Upper lobe of left lung (tissue), 6 donors: ENCODE data around the gene SLC38A2. TPM values are rescaled to one million over a fixed set of nuclear protein-coding genes. Genes with fewer than 3 reads are reported as not detected.

Experiments used
- ATAC-seq, 2 donors: fragments of 200-7000 bp; cut with Tn5 transposase; one replicate each; pipeline ENCODE4 v1.9.1; 2022; ENCODE audit warnings: mild to moderate bottlenecking in 2 of 2, moderate library complexity in 2 of 2; ENCODE audit not compliant: low FRiP score in 2 of 2
- DNase-seq, 2 donors: peaks; one replicate each; pipeline ENCODE4 v3.0.0-alpha.2; 2019 to 2020
- H3K27ac ChIP-seq, 4 donors: fragments of 200-600 bp; sonication (generic); one replicate each; pipeline ENCODE4 v1.5.1; 2016 to 2019
- H3K27me3 ChIP-seq, 4 donors: fragments of 200-600 bp; sonication (generic); one replicate each; pipeline ENCODE4 v1.5.1; 2017 to 2019
- H3K36me3 ChIP-seq, 4 donors: fragments of 200-600 bp; sonication (generic); one replicate each; pipeline ENCODE4 v1.5.1; 2016 to 2019
- H3K4me1 ChIP-seq, 4 donors: fragments of 200-600 bp; sonication (generic); one replicate each; pipeline ENCODE4 v1.5.1; 2018 to 2019
- H3K4me3 ChIP-seq, 4 donors: fragments of 200-600 bp; sonication (generic); one replicate each; pipeline ENCODE4 v1.5.1; 2017 to 2019; ENCODE audit warnings: mild to moderate bottlenecking in 2 of 4, moderate library complexity in 1 of 4
- H3K9me3 ChIP-seq, 4 donors: fragments of 200-600 bp; sonication (generic); one replicate each; pipeline ENCODE4 v1.5.1; 2018 to 2019
- CTCF ChIP-seq, 6 experiments: fragments of 450-650 bp in 4 of 6; fragments of 200-600 bp in 2 of 6; sonication (generic) in 2 of 6; IDR thresholded peaks; one replicate each; pipeline ENCODE4 v1.5.1; 2016 to 2019; ENCODE audit warnings: antibody characterized with exemption in 6 of 6
- EP300 ChIP-seq, 4 donors: sonication (generic); formaldehyde crosslinking; IDR thresholded peaks; one replicate each; pipeline ENCODE4 v1.5.1; 2017; ENCODE audit warnings: antibody characterized with exemption in 4 of 4, control low read depth in 2 of 4
- POLR2A ChIP-seq, 4 donors: fragments of 450-650 bp; IDR thresholded peaks; one replicate each; pipeline ENCODE4 v1.5.1; 2016 to 2017; ENCODE audit warnings: antibody characterized with exemption in 4 of 4, mild to moderate bottlenecking in 2 of 4
- POLR2AphosphoS5 ChIP-seq, 2 donors: sonication (generic); formaldehyde crosslinking; IDR thresholded peaks; one replicate each; pipeline ENCODE4 v1.5.1; 2017; ENCODE audit warnings: antibody characterized with exemption in 2 of 2
- WGBS, 2 donors: methylation state at CpG; one replicate each; pipeline ENCODE4 v1.1.5; 2017 to 2018; 5-methylcytosine and 5-hydroxymethylcytosine counted together
- total RNA-seq, 6 donors: library from RNA; depleted of rRNA in 4 of 6; stranded (reverse); fragments of >200 nt in 4 of 6; gene quantifications; one replicate each; pipeline versions ENCODE4 v1.1.0 to v1.2.1, GENCODE V29; 2016 to 2021
- donor health status: DM: no; HTN: no; CAD: no; lungs with moderate emphysema.
- donor health status: DM: no; HTN: yes; CAD: no; lungs with severe emphysema.

Gene SLC38A2
- total RNA-seq, 6 donors from 2014 or later, result 104 to 409 (median 223) TPM

- 81 to 82% methylated on average over 4 of the region's 4 CpGs for WGBS, 2 donors
- no peak overlapping the region for H3K27ac ChIP-seq
- DNase-seq, result no peak
- no peaks in the 10 kb centered on the region for H3K27me3 ChIP-seq
- H3K4me1 ChIP-seq, result peaks cover 0 to 14% (median 3%) of the 10 kb centered on the region in 4 donors
- no peak for TF ChIP-seq CTCF (IDR thresholded peaks at IDR 0.05)
- no peak for TF ChIP-seq POLR2AphosphoS5 (IDR thresholded peaks at IDR 0.05)
- no peak for TF ChIP-seq POLR2A (IDR thresholded peaks at IDR 0.05)
- TF ChIP-seq EP300 (IDR thresholded peaks at IDR 0.05), result no peak
- no peaks in the 10 kb centered on the region for H3K9me3 ChIP-seq
- no peaks in the 10 kb centered on the region for H3K36me3 ChIP-seq
- no peak for ATAC-seq
- H3K4me3 ChIP-seq, result no peak overlapping the region
Observed at GRCh38 chr12:46408441-46408840, 35.9 kb upstream of the SLC38A2 start.

GRCh38 chr12:46407361-46407760, 34.8 kb upstream of the SLC38A2 start:
- 93 to 94% methylated on average over 2 of the region's 2 CpGs for WGBS, 2 donors
- ATAC-seq (no peak), DNase-seq (no peak)
- H3K27ac ChIP-seq, result no peak overlapping the region
- no peaks in the 10 kb centered on the region for H3K27me3 ChIP-seq
- TF ChIP-seq POLR2A (IDR thresholded peaks at IDR 0.05), result no peak
- TF ChIP-seq EP300 (IDR thresholded peaks at IDR 0.05), result no peak
- no peak for TF ChIP-seq CTCF (IDR thresholded peaks at IDR 0.05)
- TF ChIP-seq POLR2AphosphoS5 (IDR thresholded peaks at IDR 0.05), result no peak
- H3K4me1 ChIP-seq, result peaks cover 3 to 19% (median 11%) of the 10 kb centered on the region in 4 donors
- no peaks in the 10 kb centered on the region for H3K36me3 ChIP-seq
- no peaks in the 10 kb centered on the region for H3K9me3 ChIP-seq
- no peak overlapping the region for H3K4me3 ChIP-seq

- TF ChIP-seq CTCF (IDR thresholded peaks at IDR 0.05) (no peak), EP300 (IDR thresholded peaks at IDR 0.05) (no peak), POLR2A (IDR thresholded peaks at IDR 0.05) (no peak), POLR2AphosphoS5 (IDR thresholded peaks at IDR 0.05) (no peak)
- no peaks in the 10 kb centered on the region for H3K36me3 ChIP-seq
- no peak for DNase-seq
- peaks cover 3 to 22% (median 15%) of the 10 kb centered on the region in 4 donors for H3K4me1 ChIP-seq
- H3K4me3 ChIP-seq, result no peak overlapping the region
- WGBS, 2 donors, result 33 to 36% methylated on average over 1 of the region's 1 CpG
- H3K27me3 ChIP-seq, result no peaks in the 10 kb centered on the region
- peak in 1 of 2 donors; percentile 64 for ATAC-seq
- H3K9me3 ChIP-seq, result no peaks in the 10 kb centered on the region
- H3K27ac ChIP-seq, result no peak overlapping the region
Observed at GRCh38 chr12:46406352-46407027, 33.9 kb upstream of the SLC38A2 start.

GRCh38 chr12:46404733-46405132, 32.2 kb upstream of the SLC38A2 start:
- Histone ChIP-seq H3K4me1 (peaks cover 3 to 19% (median 15%) of the 10 kb centered on the region in 4 donors), H3K27ac (no peak overlapping the region), H3K9me3 (no peaks in the 10 kb centered on the region), H3K27me3 (no peaks in the 10 kb centered on the region), H3K4me3 (no peak overlapping the region), H3K36me3 (no peaks in the 10 kb centered on the region)
- WGBS, 2 donors, result 89 to 93% methylated on average over 5 of the region's 5 CpGs
- no peak for ATAC-seq
- no peak for DNase-seq
- TF ChIP-seq POLR2A (IDR thresholded peaks at IDR 0.05) (no peak), CTCF (IDR thresholded peaks at IDR 0.05) (no peak), EP300 (IDR thresholded peaks at IDR 0.05) (no peak)

- no peak overlapping the region for H3K4me3 ChIP-seq
- no peak for ATAC-seq
- H3K27ac ChIP-seq, result no peak overlapping the region
- no peak for DNase-seq
- WGBS, 2 donors, result 60 to 65% methylated on average over 1 of the region's 1 CpG
- no peaks in the 10 kb centered on the region for H3K36me3 ChIP-seq
- TF ChIP-seq EP300 (IDR thresholded peaks at IDR 0.05) (no peak), POLR2A (IDR thresholded peaks at IDR 0.05) (no peak), CTCF (IDR thresholded peaks at IDR 0.05) (no peak), POLR2AphosphoS5 (IDR thresholded peaks at IDR 0.05) (no peak)
- H3K4me1 ChIP-seq, result peaks cover 3 to 19% (median 15%) of the 10 kb centered on the region in 4 donors
- H3K27me3 ChIP-seq, result no peaks in the 10 kb centered on the region
- no peaks in the 10 kb centered on the region for H3K9me3 ChIP-seq
Observed at GRCh38 chr12:46404225-46404631, 31.7 kb upstream of the SLC38A2 start.
